CD4-positive, alpha-beta T cell treated with Interleukin-6 at 100 ng/mL for 8 hours (primary cell): ENCODE data around the gene CLEC3A.
"Not testable (repeated sequence)": the region's sequence is repeated elsewhere in the genome, so short reads cannot be mapped to it uniquely, and the experiment has no call there.

Experiments used
- DNase-seq: peaks from one replicate; pipeline ENCODE4 v3.0.0-alpha.2; 2020; ENCODE audit warnings: mixed read lengths, low spot score

Gene CLEC3A, protein sequence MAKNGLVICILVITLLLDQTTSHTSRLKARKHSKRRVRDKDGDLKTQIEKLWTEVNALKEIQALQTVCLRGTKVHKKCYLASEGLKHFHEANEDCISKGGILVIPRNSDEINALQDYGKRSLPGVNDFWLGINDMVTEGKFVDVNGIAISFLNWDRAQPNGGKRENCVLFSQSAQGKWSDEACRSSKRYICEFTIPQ

DNA sequence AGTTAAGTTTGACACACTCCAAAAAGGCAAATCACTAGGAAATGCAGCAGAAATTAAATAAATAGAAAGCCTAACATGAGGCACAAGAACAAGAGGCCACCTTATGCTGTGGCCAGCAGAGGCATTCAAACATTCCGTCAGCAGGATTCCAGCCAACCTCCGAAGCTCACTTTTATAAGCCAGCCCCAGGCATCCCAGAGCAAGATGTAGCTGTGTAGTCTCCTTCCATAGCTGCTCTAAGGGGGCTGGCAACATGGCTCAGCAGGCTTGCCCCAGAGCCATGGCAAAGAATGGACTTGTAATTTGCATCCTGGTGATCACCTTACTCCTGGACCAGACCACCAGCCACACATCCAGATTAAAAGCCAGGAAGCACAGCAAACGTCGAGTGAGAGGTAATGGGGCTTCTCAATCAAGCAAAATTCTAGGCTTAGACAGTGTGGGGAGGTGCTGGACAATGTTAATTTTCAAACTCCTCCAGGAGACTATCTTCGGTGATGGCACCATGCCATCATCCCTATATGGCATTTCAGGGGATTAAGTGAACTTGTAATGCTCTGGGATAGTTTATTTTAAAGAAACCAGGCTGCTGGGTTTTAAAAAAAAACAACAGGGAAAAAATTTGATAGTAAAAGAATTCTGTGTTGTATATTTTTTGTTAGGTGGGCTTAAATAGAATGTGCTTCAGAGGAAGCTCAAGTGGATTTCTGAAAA, at the start of gene CLEC3A:
TSS of gene CLEC3A (plus strand) at position 202 of the 714 bp plus-strand sequence. CDS start at position 281, 79 bp downstream.
- DNase-seq: no peak

DNA sequence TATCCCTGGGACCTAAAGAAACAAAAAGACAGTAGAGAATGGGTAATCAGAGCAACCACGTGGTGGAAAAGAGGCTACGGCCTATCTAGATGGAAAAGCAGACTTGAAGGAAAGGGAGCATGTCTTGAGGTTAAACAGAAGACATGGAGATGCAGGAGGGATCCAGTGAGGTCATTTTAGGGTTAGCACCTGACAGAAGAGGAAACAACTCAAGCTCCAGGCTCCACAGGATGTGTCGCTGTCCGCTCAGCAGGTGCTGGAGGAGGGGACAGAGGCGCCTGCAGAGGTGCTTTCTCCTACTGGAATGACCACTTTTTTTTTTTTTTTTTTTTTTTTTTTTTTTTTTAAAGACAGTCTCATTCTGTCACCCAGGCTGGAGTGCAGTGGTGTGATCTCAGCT, 47.5 kb upstream of the CLEC3A start:
- DNase-seq: no peak

DNA sequence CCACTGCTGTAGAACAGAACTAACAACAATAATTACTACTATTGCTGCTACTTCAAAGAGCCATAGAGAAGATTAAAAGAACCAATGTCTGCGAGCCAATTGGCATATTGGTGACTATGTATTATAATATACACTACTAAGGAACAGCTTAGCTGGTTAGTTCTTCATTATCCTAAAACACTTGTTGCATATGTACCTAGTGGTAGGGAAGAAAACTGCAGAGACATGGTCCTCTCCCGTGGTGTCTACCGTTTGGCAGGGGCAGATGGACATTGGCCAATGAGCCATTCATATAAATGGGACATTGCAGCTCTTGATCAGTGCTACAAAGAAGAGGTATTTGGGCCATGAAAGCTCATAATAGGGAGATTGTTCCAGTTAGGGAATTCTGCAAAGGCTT, 46.4 kb upstream of the CLEC3A start:
- DNase-seq: no peak

GRCh38 chr16:77977339-77977738, 45.0 kb upstream of the CLEC3A start:
- no peak for DNase-seq

DNA sequence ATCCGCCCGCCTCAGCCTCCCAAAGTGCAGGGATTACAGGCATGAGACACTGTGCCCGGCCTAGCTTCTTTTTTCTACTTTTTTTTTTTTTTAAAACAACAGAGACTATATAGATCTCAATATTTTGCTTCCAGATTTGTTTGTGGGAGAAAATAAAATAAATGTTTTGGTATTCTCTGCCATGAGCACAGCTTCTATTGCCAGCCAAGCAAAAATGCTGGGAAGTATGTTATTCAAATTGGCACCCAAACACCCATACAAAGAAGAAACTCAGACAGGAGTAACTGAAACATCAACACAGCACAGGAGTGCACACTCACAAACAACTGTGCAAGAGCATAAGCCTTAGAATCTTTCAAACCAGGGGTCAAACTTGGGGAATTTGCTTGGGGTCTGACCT, 37.2 kb upstream of the CLEC3A start:
- DNase-seq: no peak

GRCh38 chr16:77986011-77986740, 36.2 kb upstream of the CLEC3A start:
- no peak for DNase-seq

DNA sequence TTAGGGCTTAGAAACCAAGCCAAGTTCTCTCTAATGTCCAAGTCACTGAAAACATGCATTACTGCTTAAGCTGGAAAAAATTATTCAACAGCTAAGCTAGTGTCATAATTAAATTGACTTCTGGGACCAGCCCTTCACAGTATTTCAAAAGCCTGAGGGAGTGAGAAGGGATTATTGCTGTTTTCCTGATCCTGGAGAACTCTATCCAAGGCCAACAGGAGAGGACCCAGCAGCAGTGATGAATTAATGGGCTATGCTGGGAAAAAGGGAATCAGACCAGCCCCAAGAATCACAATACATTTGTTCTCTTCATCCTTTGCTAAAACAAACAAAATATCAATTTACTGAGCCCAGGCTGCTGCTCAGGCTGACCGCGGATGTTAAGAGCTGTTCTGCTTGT, 34.5 kb upstream of the CLEC3A start:
- DNase-seq: no peak

- no peak for DNase-seq
These were observed 32.5 kb upstream of the CLEC3A start for GRCh38 chr16:77989846-77990245.

GRCh38 chr16:77991701-77992100, 30.6 kb upstream of the CLEC3A start:
- DNase-seq: no peak

- DNase-seq: not testable (repeated sequence)
These were observed 30.0 kb upstream of the CLEC3A start for GRCh38 chr16:77992381-77992780.

GRCh38 chr16:77993111-77993985, 29.0 kb upstream of the CLEC3A start:
- no peak for DNase-seq

DNA sequence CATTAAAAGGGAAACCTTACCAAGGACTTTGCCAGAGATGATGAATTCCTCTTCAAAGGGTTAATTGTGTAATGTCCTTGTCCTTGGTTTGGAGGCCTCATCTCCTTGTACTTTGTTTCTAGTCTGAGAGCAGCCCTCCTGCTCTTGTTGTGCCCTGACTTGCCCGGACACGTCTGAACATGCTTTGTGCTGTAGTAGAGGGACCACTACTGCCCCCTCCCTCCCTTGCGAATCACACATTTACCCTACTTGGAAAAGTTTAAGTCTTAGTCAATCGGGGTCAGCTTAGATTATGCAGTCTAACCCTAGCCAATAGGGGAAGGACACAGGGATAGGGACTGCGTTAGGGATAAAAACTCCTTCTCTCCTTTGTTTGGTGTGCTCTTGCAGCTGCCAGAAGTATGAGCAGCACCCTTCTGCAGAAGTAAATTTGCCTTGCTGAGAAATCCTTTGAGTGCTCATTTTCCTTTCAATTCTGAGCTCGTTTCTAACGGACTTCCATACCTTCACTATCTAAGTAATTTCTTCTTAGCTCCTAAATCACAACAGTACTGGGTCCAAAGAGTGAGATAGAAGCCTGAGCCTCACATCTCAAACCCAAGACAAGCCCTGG, 26.4 kb upstream of the CLEC3A start:
- no peak for DNase-seq

DNA sequence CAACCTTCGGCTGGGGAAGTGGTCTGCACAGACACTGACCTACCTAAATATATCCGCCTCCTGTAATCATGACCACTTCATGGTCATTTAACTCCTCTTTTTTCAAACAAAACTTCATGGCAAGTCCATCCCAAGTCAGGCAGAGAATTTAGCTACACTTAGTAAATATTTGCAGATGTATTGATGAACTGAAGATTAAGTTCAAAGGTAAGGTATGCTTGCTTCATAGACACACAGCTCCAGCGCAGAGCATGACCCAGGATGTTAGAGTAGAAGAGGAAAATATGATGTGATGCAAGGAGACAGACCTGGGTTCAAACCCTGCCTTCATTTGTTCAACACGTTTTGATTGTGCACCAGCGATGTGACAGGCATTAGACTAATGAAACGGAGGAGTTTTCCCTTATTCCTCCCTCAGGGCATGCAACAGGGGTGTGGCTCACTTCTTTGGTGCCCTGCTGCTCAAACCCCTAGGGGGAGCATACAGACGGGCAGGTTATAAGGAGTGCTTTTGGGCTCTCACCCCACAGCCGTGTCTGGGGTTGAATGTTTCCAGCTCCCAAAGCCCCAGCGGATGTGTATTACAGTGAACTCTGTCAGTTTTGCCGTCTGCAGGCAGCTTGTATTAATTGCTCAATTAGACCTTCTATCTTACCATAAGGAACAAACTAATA, 23.9 kb upstream of the CLEC3A start:
- no peak for DNase-seq

- no peak for DNase-seq
These were observed 20.8 kb upstream of the CLEC3A start for GRCh38 chr16:78001451-78002025.

DNA sequence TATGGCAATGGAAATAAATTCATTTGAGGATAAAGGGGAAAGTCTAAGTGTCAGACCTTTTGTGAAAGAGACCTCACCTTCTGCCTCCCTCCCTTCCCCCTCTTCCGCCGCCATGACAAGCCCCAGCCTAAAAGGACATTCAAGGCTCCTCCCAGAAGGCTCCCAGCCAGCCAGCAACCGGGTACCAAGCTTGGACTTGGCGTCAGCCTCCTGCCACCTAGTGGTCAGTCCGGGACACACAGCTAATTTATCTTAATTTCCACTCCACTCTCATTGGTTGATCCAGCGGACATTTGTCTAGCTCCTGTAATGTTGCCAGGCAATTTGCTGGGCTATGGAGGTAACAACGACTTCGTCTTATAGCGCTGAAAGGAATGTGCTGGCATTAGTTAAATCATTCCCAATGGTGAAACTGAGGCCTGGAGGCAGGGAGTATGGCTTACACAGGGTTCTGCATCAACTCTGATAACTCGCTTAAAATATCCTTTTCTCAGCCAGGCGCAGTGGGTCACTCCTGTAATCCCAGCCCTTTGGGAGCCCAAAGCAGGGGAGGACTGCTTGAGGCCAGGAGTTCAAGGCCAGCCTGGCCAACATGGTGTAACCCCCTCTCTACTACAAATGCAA, 19.3 kb upstream of the CLEC3A start:
- peak; percentile 50 for DNase-seq

- no peak for DNase-seq
These were observed 17.8 kb upstream of the CLEC3A start for GRCh38 chr16:78004517-78004916.

DNA sequence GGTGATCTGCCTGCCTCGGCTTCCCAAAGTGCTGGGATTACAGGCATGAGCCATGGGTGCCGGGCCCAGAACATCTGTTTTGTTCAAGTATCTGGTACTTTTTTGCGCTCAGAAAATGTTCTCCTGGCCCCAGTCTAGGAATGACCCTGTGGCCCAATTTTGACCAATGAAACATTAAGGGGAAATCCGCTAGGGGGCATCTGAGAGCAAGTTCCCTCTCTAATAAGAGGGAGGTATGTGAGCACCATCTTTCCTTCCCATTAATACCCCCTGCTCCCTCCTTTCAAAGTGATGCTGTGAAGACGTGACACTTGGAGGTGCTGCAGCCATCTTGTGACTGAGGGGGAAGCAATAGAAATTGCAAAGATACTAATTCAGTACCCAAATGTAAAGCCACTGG, 16.5 kb upstream of the CLEC3A start:
- DNase-seq: no peak

- no peak for DNase-seq
These were observed 15.2 kb upstream of the CLEC3A start for GRCh38 chr16:78007121-78007520.

DNA sequence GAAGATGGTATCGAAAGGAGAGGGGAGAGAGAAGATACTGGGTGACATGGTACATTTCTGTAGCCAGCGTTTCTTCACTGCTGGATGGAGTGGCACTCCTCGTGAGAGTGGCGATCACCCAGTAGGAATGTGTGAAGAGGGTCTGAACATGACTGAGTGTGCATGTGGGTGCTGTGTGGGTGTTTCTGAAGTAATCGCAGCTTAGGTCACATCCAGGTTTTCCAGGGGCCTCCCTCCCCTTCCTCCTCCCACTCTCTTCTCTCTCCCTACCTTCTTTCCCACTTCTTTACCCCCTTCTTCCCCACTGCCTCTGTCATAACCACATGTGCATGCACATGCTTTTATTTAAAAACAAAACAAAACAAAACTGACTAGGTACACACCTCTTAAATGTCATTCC, 1.8 kb downstream of the CLEC3A start:
- no peak for DNase-seq

DNA sequence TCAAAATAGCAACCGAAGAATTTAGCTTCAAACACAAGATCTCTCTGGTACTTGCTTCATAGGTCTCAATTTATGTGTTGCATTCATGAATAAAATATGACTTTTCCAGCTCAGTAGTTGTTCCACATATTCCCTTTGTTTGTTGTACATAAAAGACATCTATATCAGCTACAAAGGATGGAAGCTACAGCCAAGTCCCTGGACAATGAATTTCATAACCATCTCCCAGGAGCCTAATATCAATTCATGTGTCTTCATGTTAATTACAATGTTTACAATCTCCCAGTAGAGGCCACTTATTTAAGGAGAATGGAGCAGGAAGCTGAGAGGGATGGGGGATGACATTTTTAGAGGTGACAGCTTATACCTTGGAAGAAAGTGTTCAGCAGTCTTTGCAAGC, 3.3 kb downstream of the CLEC3A start:
- no peak for DNase-seq
